Measurements from ENCODE around the gene CORO2A.

GRCh38 chr9:98171176-98171925, 21.1 kb downstream of the CORO2A start:
- TF ChIP-seq POLR2A (IDR thresholded peaks at IDR 0.05) (no peak), CTCF (IDR thresholded peaks at IDR 0.05) (no peak), EP300 (IDR thresholded peaks at IDR 0.05) (no peak)

Data from ovary (tissue), 3 donors.